ENCODE results near the gene CDS1.
"Not testable (repeated sequence)": the region's sequence is repeated elsewhere in the genome, so short reads cannot be mapped to it uniquely, and the experiment has no call there.

The CDS1 gene

GRCh38 chr4:84673475-84674240 lies 90.7 kb downstream of the CDS1 start:
- DNase-seq, result no peak

DNA sequence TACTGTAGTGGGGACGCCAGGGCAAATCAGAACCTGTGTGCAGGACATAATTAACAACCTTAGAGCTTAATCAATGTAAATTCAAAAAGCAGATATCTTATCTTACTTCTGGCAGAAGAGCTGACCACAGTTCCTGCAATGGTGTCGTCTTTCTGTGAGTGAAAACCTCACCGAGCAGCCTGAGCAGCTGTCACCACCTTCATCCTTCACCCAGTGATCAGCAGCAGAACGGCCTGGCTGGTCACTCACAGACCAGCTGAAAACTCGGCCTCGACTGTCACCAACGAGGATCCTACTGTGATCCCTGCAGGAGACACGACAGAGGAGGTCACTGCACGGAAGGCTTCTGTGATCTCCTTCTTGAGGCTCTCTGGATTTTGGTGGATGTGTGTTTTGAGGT lies 94.2 kb downstream of the CDS1 start:
- DNase-seq, result no peak

- DNase-seq, result no peak
Observed at GRCh38 chr4:84677995-84678394, 95.1 kb downstream of the CDS1 start.

DNA sequence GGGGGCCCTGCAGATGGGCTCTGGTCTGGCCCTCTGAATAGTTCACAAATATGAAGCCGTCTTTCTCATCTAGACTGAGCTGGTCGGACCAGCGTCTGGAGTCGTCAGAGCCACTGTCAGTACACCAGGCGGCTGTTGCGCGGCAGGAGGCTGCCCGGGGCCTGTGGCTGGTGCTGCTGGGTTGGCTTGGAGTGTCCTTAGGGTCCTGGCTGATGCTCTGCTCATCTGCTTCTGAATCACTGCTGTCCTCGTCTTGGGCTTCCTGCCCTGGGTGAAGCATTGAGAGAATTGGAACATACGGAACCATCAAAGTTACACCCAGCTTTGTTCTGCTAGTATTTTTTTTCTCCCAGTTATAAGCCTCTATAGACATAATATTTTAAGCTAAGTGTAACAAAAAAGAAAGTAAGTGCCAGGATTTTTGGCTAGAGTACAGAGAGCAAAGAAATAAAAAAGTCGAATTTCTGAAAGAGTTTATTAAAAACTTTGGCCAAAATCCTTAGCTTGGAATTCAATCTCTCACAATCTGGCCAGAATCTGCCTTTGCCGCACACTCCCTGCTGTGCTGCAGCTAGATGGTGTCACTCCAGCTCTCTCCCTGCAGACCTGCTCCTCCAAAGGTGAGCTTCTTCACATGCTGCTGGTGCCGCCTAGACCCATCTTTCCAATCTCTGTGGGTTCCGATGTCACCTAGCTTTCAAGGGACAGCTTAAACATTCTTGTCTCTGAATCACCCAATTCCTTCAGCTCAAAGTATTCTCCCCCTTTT lies 96.2 kb downstream of the CDS1 start:
- DNase-seq, result peak in 1 of 56 donors; percentile 4

DNA sequence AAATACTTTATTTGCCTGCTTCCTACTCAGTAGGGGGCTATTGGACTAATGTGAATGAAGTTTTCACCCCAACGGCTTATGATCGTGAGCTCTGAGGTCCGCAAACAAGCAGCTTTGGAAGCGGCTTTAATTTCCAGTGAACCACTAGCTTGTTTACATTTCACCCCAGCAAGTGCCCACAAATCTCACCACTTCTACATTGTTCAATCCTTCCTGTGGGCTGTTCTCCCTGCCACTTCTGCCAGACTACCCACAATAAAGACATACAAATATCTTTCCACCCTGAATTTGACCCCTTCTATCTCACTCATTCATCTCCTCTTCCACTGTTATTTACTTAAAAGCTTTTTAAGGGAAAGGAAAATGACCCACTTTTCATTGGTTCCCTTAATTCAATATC lies 98.0 kb downstream of the CDS1 start:
- DNase-seq, result no peak

DNA sequence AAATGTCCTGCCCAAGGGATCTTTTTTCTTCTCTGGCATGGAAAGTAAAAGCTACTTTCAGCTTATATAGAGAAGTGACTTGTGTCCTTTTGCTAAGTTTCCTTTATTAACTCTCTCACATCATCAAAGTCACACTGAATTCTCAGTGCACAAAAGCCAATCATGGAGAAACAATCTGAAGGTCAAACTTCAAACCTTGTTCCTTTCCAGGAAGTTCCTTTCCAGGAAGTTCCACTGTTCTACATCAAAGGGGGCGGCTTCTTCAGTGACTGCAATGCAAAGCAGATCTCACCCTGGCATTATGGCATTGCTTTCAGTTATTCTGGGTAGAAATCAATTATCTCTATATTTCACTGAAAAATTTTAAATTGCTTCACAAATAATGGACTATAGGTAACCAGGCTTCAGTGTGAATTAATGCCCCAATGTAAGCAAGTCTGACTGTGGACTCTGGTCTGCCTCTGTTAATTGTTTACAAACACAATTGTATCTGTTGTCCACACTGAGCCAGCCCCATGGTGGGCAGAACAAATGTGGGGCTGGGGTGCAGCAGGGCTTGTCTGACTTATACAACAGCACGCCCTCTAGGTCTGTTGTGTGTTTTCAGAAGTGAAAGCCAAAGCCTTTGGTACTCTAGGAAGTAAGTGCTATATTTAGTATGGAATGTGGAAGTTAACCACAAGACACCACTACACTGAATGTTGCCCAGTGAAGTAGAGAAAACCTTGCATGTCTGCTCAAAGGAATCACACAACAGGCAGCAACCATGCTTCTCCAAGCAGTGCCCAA lies 98.8 kb downstream of the CDS1 start:
- DNase-seq, result peak in 12 of 56 donors; percentile 9 to 38 (median 20)

GRCh38 chr4:84682661-84683060 lies 99.7 kb downstream of the CDS1 start:
- DNase-seq, result not testable (repeated sequence)

GRCh38 chr4:84683064-84683850 lies 100.3 kb downstream of the CDS1 start:
- DNase-seq, result no peak

DNA sequence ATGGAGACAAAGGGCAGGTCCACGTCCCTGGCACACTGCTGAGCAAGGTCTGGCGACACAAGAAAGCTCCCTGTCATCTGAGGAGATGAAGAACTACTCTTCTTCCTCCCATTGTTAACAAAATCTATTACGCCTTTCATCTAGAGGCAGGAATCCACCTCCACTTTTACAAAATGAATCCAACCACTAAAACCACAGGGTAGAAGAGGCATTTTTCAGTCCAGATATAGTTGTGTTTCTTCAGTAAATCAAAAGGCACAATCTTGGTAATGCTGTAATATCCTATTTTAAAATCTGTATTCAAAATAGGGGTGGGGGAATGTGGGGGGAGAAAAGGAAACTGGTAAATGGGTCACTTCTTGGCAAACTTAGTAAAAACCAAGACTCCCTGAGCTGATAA lies 101.4 kb downstream of the CDS1 start:
- DNase-seq, result no peak

GRCh38 chr4:84685105-84685504 lies 102.2 kb downstream of the CDS1 start:
- DNase-seq, result peak in 2 of 56 donors; percentile 3 to 6

- DNase-seq, result no peak
Observed at GRCh38 chr4:84688605-84689004, 105.7 kb downstream of the CDS1 start.

GRCh38 chr4:84689197-84689596 lies 106.3 kb downstream of the CDS1 start:
- DNase-seq, result no peak

- no peak for DNase-seq
Observed at GRCh38 chr4:84690481-84690880, 107.6 kb downstream of the CDS1 start.

DNA sequence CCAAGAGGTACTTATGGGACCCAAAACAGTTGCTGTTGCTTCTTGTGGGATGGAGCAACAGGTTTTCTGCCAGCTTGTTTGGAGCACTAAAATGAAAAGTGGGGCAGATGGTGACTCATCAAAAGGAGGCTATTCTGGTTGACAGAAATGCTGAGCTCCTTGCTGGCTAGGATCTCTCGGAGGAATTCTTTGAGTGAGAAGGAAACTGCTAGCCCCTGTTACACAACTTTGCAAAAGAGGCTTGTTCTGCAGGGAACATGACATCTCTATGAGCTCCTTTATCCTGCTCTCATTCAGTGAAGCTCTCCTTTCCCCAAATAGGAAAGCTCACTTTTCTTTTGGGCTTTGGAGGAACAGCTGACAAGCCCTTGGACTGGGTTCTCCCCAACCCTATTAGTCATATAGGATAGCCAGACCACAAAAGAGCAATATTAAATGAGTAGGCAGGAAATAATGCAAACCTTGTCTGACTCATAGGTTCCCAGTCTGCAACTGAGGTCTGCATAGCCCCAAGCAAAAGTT lies 108.3 kb downstream of the CDS1 start:
- peak in 21 of 56 donors; percentile 6 to 43 (median 24) for DNase-seq

DNA sequence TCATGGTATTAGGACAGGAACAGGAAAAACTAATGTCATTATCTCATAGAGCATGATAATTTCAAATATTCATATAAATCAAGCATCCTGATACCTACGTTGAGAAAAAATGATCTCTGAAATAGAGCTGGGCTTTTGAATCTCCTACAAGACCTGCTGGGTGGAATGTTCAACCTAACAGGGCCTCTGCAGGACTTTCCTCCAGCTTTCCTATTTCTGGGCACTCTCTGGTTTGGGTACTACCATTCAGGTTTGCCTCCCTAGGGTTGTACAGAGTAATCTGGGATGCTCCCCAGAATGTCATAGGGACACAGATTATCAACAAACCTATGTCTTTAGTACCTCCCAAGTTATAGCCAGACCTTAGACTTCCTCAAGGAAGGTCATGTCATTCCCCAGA lies 108.9 kb downstream of the CDS1 start:
- DNase-seq, result no peak

- DNase-seq, result no peak
Observed at GRCh38 chr4:84697159-84697558, 114.2 kb downstream of the CDS1 start.

DNA sequence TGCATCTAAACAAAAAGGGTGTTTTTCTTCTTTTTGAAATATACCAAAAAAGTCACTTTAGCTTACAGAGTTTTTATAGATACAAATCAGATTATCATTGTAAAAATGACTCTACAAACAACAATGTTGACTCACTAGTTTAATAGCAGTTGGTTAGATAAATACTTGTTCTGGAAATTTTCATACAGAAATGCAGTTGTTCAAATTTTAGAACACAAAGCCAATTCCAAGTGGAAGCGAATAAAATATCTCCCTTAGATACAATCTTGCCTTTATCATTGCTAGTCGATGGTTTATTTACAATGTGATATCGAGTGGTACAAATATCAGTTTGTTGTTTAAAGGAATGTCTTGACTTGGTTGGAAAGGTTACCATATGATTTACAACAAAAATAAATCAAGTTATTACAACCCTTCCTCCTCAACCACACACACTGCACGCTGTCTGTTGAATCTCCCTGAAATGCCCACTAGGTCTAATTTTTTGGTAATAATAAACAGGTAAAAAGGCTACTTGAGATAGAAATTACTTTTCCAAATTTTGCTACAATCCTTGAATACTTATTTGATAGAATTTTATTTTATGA lies 114.8 kb downstream of the CDS1 start:
- no peak for DNase-seq

DNA sequence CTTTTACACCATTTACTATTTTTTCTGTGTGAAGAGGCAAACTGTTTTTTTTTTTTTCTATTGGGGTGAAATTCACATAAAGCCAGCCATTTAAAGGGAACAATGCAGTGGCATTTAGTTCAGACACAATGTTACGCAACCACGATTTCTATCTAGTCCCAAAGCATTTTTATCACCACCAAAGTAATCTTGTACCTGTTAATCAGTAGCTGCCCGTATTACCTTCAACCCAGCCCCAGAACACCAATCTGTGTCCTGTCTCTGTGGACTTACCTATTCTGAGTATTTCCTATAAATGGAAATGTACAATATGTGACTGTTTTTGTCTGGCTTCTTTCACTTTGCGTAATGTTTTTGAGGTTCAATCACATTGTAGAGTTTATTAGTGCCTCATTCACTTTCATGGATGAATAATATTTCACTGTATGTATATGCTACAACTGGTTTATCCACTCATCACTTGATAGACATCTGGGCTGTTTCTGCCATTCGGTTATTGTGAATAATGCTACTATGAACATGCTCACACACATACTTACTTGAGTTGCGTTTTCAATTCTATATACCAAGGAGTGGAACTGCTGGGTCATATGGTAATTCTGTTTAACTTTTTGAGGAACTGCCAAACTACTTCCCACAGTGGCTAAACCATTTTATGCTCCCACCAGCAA lies 116.2 kb downstream of the CDS1 start:
- no peak for DNase-seq

Measured in amygdala (tissue), 56 donors.